ENCODE data around the gene RFFL. TPM values are rescaled to one million over a fixed set of nuclear protein-coding genes. Genes with fewer than 3 reads are reported as not detected.

The RFFL gene
- total RNA-seq, 1 donor from 2014 or later, result 9.5 TPM

- no peaks in the 10 kb centered on the region for H3K27me3 ChIP-seq (ENCODE audit: insufficient read depth, low read length)
- Mint-ChIP-seq H3K36me3 (ENCODE audit: low read depth, unreplicated experiment) (peaks cover 16% of the 10 kb centered on the region), H3K9me3 (ENCODE audit: unreplicated experiment) (no peaks in the 10 kb centered on the region), H3K4me3 (ENCODE audit: unreplicated experiment) (no peak overlapping the region), H3K27ac (ENCODE audit: unreplicated experiment) (no peak overlapping the region), H3K27me3 (ENCODE audit: low read depth, unreplicated experiment) (no peaks in the 10 kb centered on the region), H3K4me1 (ENCODE audit: low read depth, unreplicated experiment) (peaks cover 4% of the 10 kb centered on the region)
- TF ChIP-seq CTCF (IDR thresholded peaks at IDR 0.05; ENCODE audit: insufficient read depth, low read depth, low read length) (no peak), EZH2 (IDR thresholded peaks at IDR 0.05; ENCODE audit: insufficient read depth, low read length) (no peak)
- H3K4me2 ChIP-seq (ENCODE audit: low read length), result no peak overlapping the region
- no peaks in the 10 kb centered on the region for H3K79me2 ChIP-seq (ENCODE audit: insufficient read depth, low read length)
- H3K27ac ChIP-seq (ENCODE audit: low read depth, low read length), result no peak overlapping the region
- no peak for FAIRE-seq
- H3K4me1 ChIP-seq (ENCODE audit: insufficient read depth, low read length), result peaks cover 6% of the 10 kb centered on the region
- peaks cover 36% of the 10 kb centered on the region for H3K36me3 ChIP-seq (ENCODE audit: insufficient read depth, low read length)
- H3K4me3 ChIP-seq (ENCODE audit: insufficient read depth, low read depth, low read length), result no peak overlapping the region
- no peak for DNase-seq (ENCODE audit: low read depth)
- H4K20me1 ChIP-seq (ENCODE audit: insufficient read depth, low read length), result no peaks in the 10 kb centered on the region
- no peak overlapping the region for H3K9ac ChIP-seq (ENCODE audit: low read length)
- H3K9me3 ChIP-seq (ENCODE audit: insufficient read depth, low read depth, low read length), result no peaks in the 10 kb centered on the region
- no peak overlapping the region for H2AFZ ChIP-seq (ENCODE audit: low read depth, low read length)
Observed at GRCh38 chr17:34993031-34993430, 70.5 kb downstream of the RFFL start.

- Histone ChIP-seq H3K4me2 (ENCODE audit: low read length) (no peak overlapping the region), H4K20me1 (ENCODE audit: insufficient read depth, low read length) (no peaks in the 10 kb centered on the region), H3K27ac (ENCODE audit: low read depth, low read length) (no peak overlapping the region), H3K9me3 (ENCODE audit: insufficient read depth, low read depth, low read length) (no peaks in the 10 kb centered on the region), H3K4me3 (ENCODE audit: insufficient read depth, low read depth, low read length) (no peak overlapping the region), H3K36me3 (ENCODE audit: insufficient read depth, low read length) (peaks cover 33% of the 10 kb centered on the region), H3K4me1 (ENCODE audit: insufficient read depth, low read length) (no peaks in the 10 kb centered on the region), H3K9ac (ENCODE audit: low read length) (no peak overlapping the region), H3K27me3 (ENCODE audit: insufficient read depth, low read length) (no peaks in the 10 kb centered on the region), H3K79me2 (ENCODE audit: insufficient read depth, low read length) (peaks cover 3% of the 10 kb centered on the region), H2AFZ (ENCODE audit: low read depth, low read length) (no peak overlapping the region)
- Mint-ChIP-seq H3K27ac (ENCODE audit: unreplicated experiment) (no peak overlapping the region), H3K4me1 (ENCODE audit: low read depth, unreplicated experiment) (no peaks in the 10 kb centered on the region), H3K36me3 (ENCODE audit: low read depth, unreplicated experiment) (peaks cover 16% of the 10 kb centered on the region), H3K9me3 (ENCODE audit: unreplicated experiment) (no peaks in the 10 kb centered on the region), H3K4me3 (ENCODE audit: unreplicated experiment) (no peak overlapping the region), H3K27me3 (ENCODE audit: low read depth, unreplicated experiment) (no peaks in the 10 kb centered on the region)
- TF ChIP-seq EZH2 (IDR thresholded peaks at IDR 0.05; ENCODE audit: insufficient read depth, low read length) (no peak), CTCF (IDR thresholded peaks at IDR 0.05; ENCODE audit: insufficient read depth, low read depth, low read length) (no peak)
- DNase-seq (ENCODE audit: low read depth), result no peak
- no peak for FAIRE-seq
Observed at GRCh38 chr17:34991606-34992005, 71.9 kb downstream of the RFFL start.

DNA sequence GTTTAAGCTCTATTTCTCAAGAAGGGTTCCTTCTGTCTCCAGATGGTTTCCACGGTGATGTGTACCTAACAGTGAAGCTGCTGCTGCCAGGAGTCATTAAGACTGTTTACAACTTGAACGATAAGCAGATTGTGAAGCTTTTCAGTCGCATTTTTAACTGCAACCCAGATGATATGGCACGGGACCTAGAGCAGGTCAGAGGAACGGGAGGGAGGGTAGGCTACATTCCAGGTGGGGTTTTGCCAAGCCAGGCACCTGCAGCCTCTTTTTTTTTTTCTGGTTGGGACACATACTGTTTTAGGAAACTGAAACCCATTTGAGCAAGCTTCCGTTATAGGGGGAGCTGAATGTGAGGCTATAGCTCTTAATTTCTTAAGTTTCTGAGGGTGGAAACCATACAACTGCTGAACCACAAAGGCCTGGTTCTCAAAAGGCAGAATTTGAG lies 72.6 kb downstream of the RFFL start:
- TF ChIP-seq EZH2 (IDR thresholded peaks at IDR 0.05; ENCODE audit: insufficient read depth, low read length) (no peak), CTCF (IDR thresholded peaks at IDR 0.05; ENCODE audit: insufficient read depth, low read depth, low read length) (no peak)

More for the DNA sequence above, 72.6 kb downstream of the RFFL start:
- no peaks in the 10 kb centered on the region for H3K27me3 Mint-ChIP-seq (ENCODE audit: low read depth, unreplicated experiment)
- no peaks in the 10 kb centered on the region for H3K9me3 Mint-ChIP-seq (ENCODE audit: unreplicated experiment)
- H3K36me3 ChIP-seq (ENCODE audit: insufficient read depth, low read length), result peaks cover 34% of the 10 kb centered on the region
- FAIRE-seq (no peak), DNase-seq (ENCODE audit: low read depth) (no peak)
- no peaks in the 10 kb centered on the region for H3K4me1 Mint-ChIP-seq (ENCODE audit: low read depth, unreplicated experiment)
- no peak overlapping the region for H3K27ac ChIP-seq (ENCODE audit: low read depth, low read length)
- peaks cover 3% of the 10 kb centered on the region for H3K79me2 ChIP-seq (ENCODE audit: insufficient read depth, low read length)
- H3K27ac Mint-ChIP-seq (ENCODE audit: unreplicated experiment), result no peak overlapping the region
- H3K36me3 Mint-ChIP-seq (ENCODE audit: low read depth, unreplicated experiment), result peaks cover 19% of the 10 kb centered on the region
- no peaks in the 10 kb centered on the region for H3K4me1 ChIP-seq (ENCODE audit: insufficient read depth, low read length)
- H3K9ac ChIP-seq (ENCODE audit: low read length), result no peak overlapping the region
- no peak overlapping the region for H3K4me3 ChIP-seq (ENCODE audit: insufficient read depth, low read depth, low read length)
- no peaks in the 10 kb centered on the region for H4K20me1 ChIP-seq (ENCODE audit: insufficient read depth, low read length)
- H3K4me2 ChIP-seq (ENCODE audit: low read length), result no peak overlapping the region
- H3K9me3 ChIP-seq (ENCODE audit: insufficient read depth, low read depth, low read length), result no peaks in the 10 kb centered on the region
- no peak overlapping the region for H3K4me3 Mint-ChIP-seq (ENCODE audit: unreplicated experiment)
- H3K27me3 ChIP-seq (ENCODE audit: insufficient read depth, low read length), result no peaks in the 10 kb centered on the region
- H2AFZ ChIP-seq (ENCODE audit: low read depth, low read length), result no peak overlapping the region

All from astrocyte (in vitro differentiated cells and primary cell).